HG02885 (cell line): ENCODE measurements around the gene DLG2.
"Not testable (repeated sequence)": the region's sequence is repeated elsewhere in the genome, so short reads cannot be mapped to it uniquely, and the experiment has no call there.

Experiments used
- ATAC-seq: cut with Tn5 transposase; IDR thresholded peaks from one replicate; pipeline ENCODE4 v1.9.1; 2021; ENCODE audit warnings: mild to moderate bottlenecking; ENCODE audit not compliant: unreplicated experiment, poor library complexity

The DLG2 gene

GRCh38 chr11:83766932-83767331 lies 1860.2 kb downstream of the DLG2 start:
- ATAC-seq: no peak

GRCh38 chr11:83764643-83765042 lies 1862.5 kb downstream of the DLG2 start:
- peak; percentile 78 for ATAC-seq

GRCh38 chr11:83760932-83761331 lies 1866.2 kb downstream of the DLG2 start:
- ATAC-seq: no peak

GRCh38 chr11:83759148-83759547 lies 1868.0 kb downstream of the DLG2 start:
- no peak for ATAC-seq

- ATAC-seq: no peak
Measured at GRCh38 chr11:83751041-83751440, 1876.1 kb downstream of the DLG2 start.

- ATAC-seq: no peak
Measured at GRCh38 chr11:83746921-83747585, 1880.1 kb downstream of the DLG2 start.

GRCh38 chr11:83744620-83745192 lies 1882.4 kb downstream of the DLG2 start:
- ATAC-seq: no peak

GRCh38 chr11:83736684-83737083 lies 1890.5 kb downstream of the DLG2 start:
- ATAC-seq: no peak

- ATAC-seq: no peak
Measured at GRCh38 chr11:83734120-83734519, 1893.0 kb downstream of the DLG2 start.

- not testable (repeated sequence) for ATAC-seq
Measured at GRCh38 chr11:83731288-83731687, 1895.9 kb downstream of the DLG2 start.

GRCh38 chr11:83728281-83728680 lies 1898.9 kb downstream of the DLG2 start:
- no peak for ATAC-seq

GRCh38 chr11:83727251-83727650 lies 1899.9 kb downstream of the DLG2 start:
- ATAC-seq: no peak

GRCh38 chr11:83726316-83726715 lies 1900.8 kb downstream of the DLG2 start:
- no peak for ATAC-seq

- ATAC-seq: peak; percentile 63
Measured at GRCh38 chr11:83725728-83726127, 1901.4 kb downstream of the DLG2 start.

GRCh38 chr11:83725269-83725560 lies 1901.9 kb downstream of the DLG2 start:
- no peak for ATAC-seq

- ATAC-seq: peak; percentile 78
Measured at GRCh38 chr11:83723999-83724398, 1903.1 kb downstream of the DLG2 start.

GRCh38 chr11:83722392-83723119 lies 1904.6 kb downstream of the DLG2 start:
- ATAC-seq: no peak

GRCh38 chr11:83721263-83721662 lies 1905.9 kb downstream of the DLG2 start:
- no peak for ATAC-seq

GRCh38 chr11:83720675-83721074 lies 1906.5 kb downstream of the DLG2 start:
- no peak for ATAC-seq

GRCh38 chr11:83717537-83717936 lies 1909.6 kb downstream of the DLG2 start:
- no peak for ATAC-seq

GRCh38 chr11:83715927-83716535 lies 1911.1 kb downstream of the DLG2 start:
- ATAC-seq: no peak
